Nephron progenitor cell (in vitro differentiated cells): ENCODE data around the gene RAB23.
A peak's percentile ranks its signal among the peaks of the same experiment; 100 is the strongest.

Source experiments
- DNase-seq: peaks from one replicate; pipeline ENCODE4 v3.0.0; 2021
- H3K27ac Mint-ChIP-seq: 2 replicates; pipeline ENCODE4 v1.8.0; 2021; ENCODE audit warnings: mild to moderate bottlenecking, moderate library complexity, mixed read lengths
- H3K27me3 Mint-ChIP-seq: 2 replicates; pipeline ENCODE4 v1.8.0; 2021; ENCODE audit warnings: mild to moderate bottlenecking, low read depth, mixed read lengths; ENCODE audit not compliant: poor library complexity
- H3K36me3 Mint-ChIP-seq: 2 replicates; pipeline ENCODE4 v1.8.0; 2021; ENCODE audit warnings: low read depth, mixed read lengths
- H3K4me1 Mint-ChIP-seq: 2 replicates; pipeline ENCODE4 v1.8.0; 2021; ENCODE audit warnings: mixed read lengths
- H3K4me3 Mint-ChIP-seq: 2 replicates; pipeline ENCODE4 v1.8.0; 2021; ENCODE audit warnings: mild to moderate bottlenecking, moderate library complexity, mixed read lengths
- H3K9me3 Mint-ChIP-seq: 2 replicates; pipeline ENCODE4 v1.8.0; 2021; ENCODE audit warnings: mild to moderate bottlenecking, moderate library complexity, mixed read lengths
- TF ChIP-seq, protein P1 (sequence below): fragments of 200-600 bp; sonication (generic); IDR thresholded peaks from 2 replicates; pipeline ENCODE4 v1.5.0; 2021; ENCODE audit warnings: antibody characterized with exemption

RAB23 gene

DNA sequence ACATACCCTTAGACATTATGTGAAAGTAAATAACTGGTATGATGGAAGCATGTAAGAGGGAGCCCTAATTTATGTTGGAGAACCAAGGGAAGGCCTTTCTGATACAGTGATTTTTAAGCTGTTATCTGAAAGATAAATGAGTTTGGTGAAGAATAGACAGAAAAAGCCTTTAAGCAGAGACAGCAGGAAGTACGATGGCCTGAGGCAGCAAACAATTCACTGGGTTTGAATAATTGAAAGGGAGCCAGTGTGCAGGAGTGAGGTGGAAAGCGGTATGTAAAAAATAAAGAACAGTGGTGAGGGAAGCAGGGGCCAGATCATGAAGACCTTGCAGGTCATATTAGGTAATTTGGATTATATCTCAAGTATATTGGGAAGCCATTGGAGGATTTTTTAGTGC, 4.1 kb upstream of the RAB23 start:
- no peaks in the 10 kb centered on the region for H3K9me3 Mint-ChIP-seq
- TF ChIP-seq, protein P1, sequence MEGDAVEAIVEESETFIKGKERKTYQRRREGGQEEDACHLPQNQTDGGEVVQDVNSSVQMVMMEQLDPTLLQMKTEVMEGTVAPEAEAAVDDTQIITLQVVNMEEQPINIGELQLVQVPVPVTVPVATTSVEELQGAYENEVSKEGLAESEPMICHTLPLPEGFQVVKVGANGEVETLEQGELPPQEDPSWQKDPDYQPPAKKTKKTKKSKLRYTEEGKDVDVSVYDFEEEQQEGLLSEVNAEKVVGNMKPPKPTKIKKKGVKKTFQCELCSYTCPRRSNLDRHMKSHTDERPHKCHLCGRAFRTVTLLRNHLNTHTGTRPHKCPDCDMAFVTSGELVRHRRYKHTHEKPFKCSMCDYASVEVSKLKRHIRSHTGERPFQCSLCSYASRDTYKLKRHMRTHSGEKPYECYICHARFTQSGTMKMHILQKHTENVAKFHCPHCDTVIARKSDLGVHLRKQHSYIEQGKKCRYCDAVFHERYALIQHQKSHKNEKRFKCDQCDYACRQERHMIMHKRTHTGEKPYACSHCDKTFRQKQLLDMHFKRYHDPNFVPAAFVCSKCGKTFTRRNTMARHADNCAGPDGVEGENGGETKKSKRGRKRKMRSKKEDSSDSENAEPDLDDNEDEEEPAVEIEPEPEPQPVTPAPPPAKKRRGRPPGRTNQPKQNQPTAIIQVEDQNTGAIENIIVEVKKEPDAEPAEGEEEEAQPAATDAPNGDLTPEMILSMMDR, result no peak
- H3K27me3 Mint-ChIP-seq, result peaks cover 4% of the 10 kb centered on the region
- H3K4me3 Mint-ChIP-seq, result no peak overlapping the region
- DNase-seq, result no peak
- peaks cover 1% of the 10 kb centered on the region for H3K36me3 Mint-ChIP-seq
- peaks cover 34% of the 10 kb centered on the region for H3K4me1 Mint-ChIP-seq
- no peak overlapping the region for H3K27ac Mint-ChIP-seq

DNA sequence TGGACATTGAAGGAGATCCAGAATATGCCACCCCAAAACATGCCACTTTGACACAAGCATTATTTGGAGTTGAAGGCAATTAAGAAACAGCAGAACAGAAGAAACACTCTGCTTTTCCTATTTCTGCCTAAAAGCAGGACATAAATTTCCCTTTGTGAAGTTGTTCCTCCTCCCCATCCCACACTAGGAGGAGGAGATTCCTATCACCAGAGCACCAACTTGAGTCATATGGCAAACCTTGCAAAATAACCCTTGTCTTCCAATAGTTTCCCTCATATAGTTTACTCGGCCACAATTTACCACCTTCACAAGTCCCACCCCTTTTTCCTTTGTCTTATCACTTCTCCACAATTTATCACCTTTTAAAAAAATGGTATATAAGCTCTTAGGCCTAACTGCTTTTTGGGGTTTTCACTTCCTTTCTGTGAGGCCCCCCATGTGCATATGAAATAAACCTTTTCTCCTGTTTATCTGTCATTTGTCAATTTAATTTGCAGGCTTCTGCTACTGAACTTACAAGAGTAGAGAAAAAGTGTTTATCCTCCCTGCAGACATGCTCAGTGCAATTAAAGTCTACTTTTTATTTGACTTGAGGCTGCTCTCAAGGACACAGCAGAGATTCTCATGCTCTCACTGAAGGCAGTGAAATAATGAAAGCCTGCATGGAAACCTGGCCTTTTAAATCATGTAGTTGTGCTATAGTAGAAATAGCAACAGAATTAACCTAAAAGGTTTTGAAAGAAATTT, 2.8 kb upstream of the RAB23 start:
- Mint-ChIP-seq H3K27me3 (peaks cover 4% of the 10 kb centered on the region), H3K27ac (no peak overlapping the region), H3K4me3 (no peak overlapping the region), H3K9me3 (peaks cover 6% of the 10 kb centered on the region), H3K36me3 (peaks cover 11% of the 10 kb centered on the region), H3K4me1 (peaks cover 42% of the 10 kb centered on the region)
- no peak for DNase-seq
- TF ChIP-seq, protein P1, result no peak

DNA sequence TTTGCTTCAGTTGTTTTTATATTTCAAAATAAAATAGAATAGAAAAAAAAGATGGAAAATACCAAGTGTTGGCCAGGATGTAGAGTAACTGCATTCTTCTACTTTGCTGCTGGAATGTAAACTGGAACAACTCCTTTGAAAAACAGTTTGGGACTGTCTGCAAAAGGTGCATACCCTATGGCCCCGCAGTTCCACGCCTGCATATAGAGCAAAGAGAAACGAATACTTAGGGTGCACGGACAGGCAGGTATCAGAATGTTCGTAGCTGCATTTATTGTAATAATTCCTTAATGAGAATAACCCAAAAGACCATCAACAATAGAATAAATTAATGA, 603 bp upstream of the RAB23 start:
- TF ChIP-seq, protein P1, result no peak
- no peak overlapping the region for H3K27ac Mint-ChIP-seq
- peak overlapping the region; percentile 97 for H3K4me3 Mint-ChIP-seq
- DNase-seq, result no peak
- peaks cover 28% of the 10 kb centered on the region for H3K9me3 Mint-ChIP-seq
- H3K4me1 Mint-ChIP-seq, result peaks cover 42% of the 10 kb centered on the region
- H3K36me3 Mint-ChIP-seq, result peaks cover 33% of the 10 kb centered on the region
- no peaks in the 10 kb centered on the region for H3K27me3 Mint-ChIP-seq

DNA sequence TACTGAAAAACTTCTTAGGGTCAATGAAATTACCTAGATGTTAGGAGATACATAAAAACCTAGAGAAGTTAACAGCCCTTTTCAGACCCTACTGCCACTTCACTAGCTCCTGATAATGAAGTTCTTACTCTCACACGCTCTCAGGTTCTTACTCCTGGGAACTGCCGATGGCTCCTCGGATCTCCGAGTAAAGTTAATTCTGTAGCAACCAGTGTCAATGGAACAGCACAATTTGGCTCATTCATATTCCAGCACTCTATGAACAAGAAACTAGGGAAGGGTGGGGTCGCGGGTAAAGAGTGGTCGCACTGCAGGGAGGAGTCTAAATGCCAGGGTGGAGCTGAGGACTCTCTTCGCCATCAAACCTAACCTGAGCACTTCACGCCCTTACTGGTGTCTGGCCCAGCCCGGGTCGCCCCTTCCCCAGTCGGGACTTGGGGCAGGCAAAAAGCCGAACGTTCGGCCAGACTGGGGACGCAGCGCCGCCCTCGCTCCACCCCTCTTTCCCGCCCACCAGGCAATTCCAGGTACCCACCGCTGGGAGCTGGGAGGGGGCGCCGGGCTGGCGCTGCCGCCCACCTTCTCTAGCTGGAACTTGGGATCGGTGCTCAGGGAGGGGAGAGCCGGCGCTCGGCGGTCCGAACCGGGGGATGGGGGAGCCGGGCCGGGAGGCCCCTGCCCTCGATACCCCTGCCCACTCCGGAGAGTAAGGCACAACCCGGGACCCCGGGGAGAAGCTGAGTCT, 744 bp downstream of the RAB23 start:
- peak; percentile 77 for DNase-seq
- Mint-ChIP-seq H3K4me3 (peak overlapping the region; percentile 92), H3K27ac (peak overlapping the region; percentile 90), H3K27me3 (no peaks in the 10 kb centered on the region), H3K4me1 (peaks cover 40% of the 10 kb centered on the region), H3K9me3 (peaks cover 42% of the 10 kb centered on the region), H3K36me3 (peaks cover 46% of the 10 kb centered on the region)
- TF ChIP-seq, protein P1, result peak; percentile 21

DNA sequence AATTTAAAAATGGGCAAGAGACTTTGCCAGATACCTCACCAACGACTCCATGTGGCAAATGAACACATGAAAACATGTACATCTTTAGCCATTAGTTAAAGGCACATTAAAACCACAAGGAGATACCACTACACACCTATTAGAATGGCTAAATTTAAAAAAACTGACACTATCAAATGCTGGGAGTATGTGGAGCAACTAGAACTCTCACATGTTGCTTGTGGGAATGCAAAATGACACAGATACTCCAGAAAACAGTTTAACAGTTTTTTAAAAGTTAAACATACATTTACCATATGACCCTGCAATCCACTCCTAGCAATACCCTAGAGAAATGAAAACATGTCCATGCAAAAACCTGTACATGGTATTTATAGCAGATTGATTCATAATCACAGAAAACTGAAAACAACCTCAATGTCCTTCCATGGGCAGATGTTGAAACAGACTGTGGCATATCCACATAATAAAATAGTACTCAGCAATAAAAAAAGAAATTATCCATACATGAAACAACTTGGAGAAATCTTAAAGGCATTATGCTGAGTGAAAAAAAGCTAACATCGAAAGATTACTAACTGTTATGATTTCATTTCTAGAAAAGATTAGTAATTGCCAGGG, 1.9 kb downstream of the RAB23 start:
- Mint-ChIP-seq H3K27me3 (no peaks in the 10 kb centered on the region), H3K4me3 (peak overlapping the region; percentile 75)

More for the DNA sequence above, 1.9 kb downstream of the RAB23 start:
- Mint-ChIP-seq H3K36me3 (peaks cover 58% of the 10 kb centered on the region), H3K27ac (no peak overlapping the region), H3K4me1 (peaks cover 33% of the 10 kb centered on the region), H3K9me3 (peaks cover 53% of the 10 kb centered on the region)
- TF ChIP-seq, protein P1, result no peak
- no peak for DNase-seq
